ENCODE measurements around the gene TUSC2.

DNA sequence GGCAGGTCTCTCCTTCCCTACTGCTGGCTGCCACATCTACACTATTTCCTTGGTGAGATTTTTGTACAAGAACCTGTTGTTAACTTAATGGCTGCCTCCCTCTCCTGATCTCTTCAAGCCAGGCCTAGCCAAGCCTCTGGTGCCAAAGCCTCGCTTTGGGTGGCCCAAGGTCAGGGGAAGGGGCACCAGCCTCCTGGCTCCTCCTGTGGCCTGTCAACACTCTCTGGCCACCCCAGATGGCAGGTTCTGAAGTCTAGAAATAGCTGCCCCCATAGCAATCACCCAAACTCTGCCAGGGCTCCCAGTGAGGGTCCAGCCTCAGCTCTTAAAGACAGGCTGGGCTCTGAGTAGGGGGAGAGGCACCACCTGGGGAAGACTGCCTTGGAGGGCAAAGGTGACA lies 40.8 kb downstream of the TUSC2 start:
- TF ChIP-seq, protein P1, sequence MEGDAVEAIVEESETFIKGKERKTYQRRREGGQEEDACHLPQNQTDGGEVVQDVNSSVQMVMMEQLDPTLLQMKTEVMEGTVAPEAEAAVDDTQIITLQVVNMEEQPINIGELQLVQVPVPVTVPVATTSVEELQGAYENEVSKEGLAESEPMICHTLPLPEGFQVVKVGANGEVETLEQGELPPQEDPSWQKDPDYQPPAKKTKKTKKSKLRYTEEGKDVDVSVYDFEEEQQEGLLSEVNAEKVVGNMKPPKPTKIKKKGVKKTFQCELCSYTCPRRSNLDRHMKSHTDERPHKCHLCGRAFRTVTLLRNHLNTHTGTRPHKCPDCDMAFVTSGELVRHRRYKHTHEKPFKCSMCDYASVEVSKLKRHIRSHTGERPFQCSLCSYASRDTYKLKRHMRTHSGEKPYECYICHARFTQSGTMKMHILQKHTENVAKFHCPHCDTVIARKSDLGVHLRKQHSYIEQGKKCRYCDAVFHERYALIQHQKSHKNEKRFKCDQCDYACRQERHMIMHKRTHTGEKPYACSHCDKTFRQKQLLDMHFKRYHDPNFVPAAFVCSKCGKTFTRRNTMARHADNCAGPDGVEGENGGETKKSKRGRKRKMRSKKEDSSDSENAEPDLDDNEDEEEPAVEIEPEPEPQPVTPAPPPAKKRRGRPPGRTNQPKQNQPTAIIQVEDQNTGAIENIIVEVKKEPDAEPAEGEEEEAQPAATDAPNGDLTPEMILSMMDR (IDR thresholded peaks at IDR 0.05), result no peak
- no peak for TF ChIP-seq POLR2A (IDR thresholded peaks at IDR 0.05)

Data from thyroid gland (tissue), 4 donors.